NCI-H524 treated with DMSO at 0.1 percent for 48 hours (cell line): ENCODE results near the gene ENPP1.
"Not testable (repeated sequence)": the region's sequence is repeated elsewhere in the genome, so short reads cannot be mapped to it uniquely, and the experiment has no call there.

Experiments
- DNase-seq: peaks from one replicate; lab custom pipeline; 2025; lab: John Stamatoyannopoulos, UW

Gene ENPP1

DNA sequence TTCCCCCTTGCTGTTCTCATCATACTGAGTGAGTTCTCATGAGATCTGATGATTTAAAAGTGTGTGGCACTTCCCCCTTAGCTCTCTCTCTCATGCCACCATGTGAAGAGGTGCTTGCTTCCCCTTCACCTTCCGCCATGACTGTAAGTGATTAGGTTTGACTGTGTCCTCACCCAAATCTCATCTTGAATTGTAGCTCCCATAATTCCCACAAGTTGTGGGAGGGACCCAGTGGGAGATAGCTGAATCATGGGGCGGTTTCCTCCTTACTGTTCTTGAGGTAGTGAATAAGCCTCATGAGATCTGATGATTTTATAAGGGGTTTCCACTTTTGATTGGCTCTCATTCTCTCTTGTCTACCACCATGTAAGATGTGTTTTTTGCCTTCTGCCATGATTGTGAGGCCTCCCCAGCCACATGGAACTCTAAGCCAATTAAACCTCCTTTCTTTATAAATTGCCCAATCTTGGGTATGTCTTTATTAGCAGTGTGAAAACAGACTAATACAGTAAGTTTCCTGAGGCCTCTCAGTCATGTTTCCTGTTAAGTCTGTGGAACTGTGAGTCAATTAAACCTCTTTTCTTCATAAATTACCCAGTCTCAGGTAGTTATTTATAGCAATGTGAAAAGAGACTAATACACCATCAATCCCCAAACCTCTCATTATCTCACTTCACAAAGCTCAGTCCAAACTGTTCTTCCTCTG lies 108.4 kb downstream of the ENPP1 start:
- not testable (repeated sequence) for DNase-seq

DNA sequence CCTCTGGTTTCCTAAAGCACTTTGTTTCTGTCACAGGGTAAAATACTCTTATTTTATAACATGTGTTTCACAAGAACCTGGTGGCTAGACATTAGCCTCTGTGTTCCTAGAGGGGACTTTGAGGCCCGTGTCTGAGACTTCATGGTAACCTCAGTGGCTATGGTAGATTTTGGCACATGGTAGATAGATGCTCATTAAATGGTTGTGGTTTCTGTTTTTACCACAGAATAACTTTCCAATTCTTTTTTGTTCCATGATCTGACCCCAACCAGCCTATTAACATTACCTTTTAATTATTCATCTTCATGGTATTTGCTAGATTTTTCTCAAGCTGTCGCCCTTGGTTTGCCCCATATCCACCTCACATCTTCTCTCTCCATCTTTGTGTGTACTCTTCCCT lies 109.0 kb downstream of the ENPP1 start:
- no peak for DNase-seq

DNA sequence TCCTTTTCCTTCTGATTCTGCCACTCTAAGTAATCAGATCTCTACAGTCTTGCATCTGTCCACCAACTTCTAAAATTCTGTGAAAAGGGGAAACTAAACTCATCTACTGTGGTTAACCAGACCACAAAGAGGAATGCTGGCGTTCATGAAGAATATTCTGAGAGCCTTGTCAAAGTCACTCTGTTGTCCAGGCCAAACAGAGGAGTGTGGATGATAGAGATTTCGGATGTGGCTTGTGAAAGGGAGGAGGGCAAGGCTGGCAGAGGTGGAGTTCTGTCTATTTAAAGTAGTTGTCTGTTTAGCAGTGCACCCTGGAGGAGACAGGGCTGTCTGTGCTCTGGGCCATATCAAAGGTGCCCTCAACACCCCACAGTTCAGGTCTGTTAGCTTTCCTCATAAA lies 109.5 kb downstream of the ENPP1 start:
- no peak for DNase-seq

DNA sequence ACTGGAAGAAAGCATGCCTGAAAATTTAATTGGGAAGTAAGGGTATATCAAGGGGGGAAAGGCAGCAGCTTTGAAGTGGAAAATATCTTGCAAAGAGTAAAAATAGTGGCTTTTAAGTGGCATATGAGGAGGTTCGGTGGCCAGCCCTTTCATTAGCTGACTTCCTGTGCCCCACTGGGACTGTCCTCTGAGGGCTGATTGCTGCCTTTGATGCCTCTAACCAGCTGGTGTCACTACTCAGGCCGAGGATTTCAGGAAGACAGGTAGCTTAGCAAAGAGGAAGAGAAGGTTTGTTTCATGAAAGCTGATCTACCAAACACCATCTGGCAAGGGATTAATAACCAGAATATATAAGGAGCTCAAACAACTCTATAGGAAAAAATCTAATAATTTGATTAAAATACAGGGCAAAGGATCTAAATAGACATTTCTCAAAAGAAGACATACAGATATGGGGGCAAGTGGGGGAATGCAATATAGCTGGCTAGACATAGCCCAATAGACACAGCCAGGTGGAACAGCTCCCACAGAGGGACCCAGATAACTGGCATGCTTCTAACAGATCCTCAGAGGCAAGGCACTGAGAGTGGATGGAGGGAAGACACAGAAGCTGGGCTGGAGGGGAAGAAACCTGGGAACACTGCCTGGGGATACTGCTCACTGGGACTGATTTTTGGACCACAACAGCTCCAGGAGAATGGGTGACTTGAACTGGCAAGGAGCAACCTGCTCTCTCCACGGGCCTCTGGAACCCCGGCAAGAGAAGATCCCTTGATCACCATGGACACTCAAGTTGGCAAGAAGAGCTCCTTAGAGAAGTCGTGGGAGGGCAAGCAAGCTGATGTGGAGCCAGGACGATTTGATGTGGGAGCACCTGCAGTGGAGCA lies 110.2 kb downstream of the ENPP1 start:
- DNase-seq = peak; percentile 95

DNA sequence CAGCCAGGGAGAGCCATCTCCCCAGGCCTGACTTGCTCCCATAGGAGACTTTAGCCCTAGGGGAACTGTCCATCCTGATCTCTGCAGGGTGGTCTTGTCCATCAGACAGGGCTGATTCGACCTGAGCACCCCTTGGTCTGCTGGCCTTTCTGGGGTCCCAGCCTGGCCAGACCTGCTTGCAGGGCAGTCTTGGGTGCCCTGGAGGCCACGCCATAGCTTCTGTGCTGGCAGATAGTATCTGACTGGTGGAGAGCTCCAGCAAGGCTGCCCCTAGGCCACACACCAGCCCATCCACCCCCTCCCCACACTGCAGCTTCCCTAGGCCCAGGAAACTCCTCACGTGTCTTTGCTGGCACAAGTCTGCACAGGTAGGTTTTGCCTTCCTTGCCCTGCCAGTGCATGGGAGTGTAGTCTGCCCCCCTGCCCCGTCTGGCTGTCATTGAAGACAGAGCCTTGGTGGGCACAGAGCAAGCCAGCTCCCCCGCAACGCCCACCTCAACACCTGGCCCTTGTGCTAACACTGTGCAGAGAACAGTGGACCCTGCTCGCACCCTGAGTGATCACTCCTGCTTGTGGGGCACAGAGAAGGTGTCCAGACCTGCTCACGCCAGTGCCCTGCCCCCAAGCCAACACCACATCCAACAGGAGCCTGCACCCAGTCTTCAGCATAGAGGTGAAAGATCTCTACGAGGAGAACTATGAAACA lies 111.0 kb downstream of the ENPP1 start:
- no peak for DNase-seq

DNA sequence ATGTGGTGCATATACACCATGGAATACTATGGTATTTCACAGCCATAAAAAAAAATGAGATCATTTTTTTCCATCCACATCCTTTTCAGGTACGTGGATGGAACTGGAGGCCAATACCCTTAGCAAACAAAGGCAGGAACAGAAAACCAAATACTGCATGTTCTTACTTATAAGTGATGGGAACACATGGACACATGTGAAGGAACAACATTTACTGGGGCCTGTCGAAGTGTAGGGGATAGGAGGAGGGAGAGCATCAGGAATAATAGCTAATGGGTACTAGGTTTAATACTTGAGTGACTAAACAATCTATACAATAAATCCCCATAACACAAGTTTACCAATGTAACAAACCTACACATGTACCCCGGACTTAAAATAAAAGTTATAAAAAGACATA lies 112.8 kb downstream of the ENPP1 start:
- DNase-seq = no peak

DNA sequence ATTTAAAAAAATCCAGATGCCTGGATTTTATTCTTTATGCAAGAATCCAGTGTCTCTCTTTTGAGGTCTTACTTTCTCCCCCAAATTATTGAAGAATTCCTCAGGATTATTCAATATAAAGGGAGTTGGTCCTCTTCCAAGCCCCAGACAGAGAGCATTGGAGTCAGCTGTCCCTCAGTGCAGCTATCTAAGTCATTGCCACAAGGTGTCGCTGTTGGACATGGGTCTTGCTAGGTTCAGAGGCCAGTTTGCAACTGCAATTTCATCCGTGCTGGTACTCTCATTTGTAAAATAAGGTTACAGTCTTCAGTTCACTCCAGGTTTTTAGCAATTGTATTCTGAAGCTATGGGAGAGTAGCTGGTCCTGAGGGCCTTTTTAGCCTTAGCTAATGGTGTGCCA lies 115.5 kb downstream of the ENPP1 start:
- no peak for DNase-seq

DNA sequence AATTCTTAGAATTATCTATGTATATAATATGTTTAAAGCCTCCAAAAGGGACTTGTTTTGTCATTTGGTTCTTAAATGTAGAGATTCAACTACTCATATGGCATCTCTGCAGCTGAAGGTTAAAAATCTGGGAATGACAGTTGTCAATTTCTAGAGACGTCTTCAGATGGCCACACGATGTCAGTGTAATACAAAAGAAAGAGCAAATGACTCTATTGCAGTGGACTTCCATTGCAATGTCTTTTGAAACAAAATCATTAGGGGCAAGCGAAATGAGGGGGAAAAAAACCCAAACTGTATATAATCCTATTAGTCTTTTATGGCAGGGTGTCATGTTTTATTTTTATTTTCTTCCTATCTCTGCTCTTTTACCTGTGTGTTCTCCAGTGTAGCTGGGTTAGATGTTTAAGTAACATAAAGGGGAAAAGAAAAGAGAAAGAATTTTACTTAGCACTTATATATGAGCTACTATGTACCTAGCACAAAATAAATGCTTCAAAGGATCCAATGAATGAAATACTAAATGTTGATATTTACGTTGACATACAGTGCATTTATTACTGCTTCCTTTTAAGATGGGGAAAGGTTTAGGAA lies 117.2 kb downstream of the ENPP1 start:
- DNase-seq = peak; percentile 15

DNA sequence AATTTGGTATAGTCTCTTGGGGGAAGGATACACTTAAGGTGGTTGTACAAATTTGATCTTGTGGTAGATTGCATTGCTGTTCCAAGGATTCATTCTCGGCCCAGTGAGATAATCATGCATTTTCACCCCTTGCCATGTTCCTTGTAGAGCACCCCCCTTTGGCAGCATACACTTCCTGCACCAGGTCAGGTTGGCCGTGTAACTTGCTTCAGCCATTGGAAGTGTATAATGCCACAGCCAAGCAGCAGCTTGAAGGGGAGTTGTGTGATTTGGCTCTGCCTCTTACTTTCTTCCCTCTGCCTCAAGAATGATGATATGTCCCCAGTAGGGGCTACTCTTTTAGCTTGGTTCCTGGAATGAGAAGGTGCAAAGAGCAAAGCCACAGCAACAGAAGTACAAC lies 121.4 kb downstream of the ENPP1 start:
- DNase-seq = no peak

DNA sequence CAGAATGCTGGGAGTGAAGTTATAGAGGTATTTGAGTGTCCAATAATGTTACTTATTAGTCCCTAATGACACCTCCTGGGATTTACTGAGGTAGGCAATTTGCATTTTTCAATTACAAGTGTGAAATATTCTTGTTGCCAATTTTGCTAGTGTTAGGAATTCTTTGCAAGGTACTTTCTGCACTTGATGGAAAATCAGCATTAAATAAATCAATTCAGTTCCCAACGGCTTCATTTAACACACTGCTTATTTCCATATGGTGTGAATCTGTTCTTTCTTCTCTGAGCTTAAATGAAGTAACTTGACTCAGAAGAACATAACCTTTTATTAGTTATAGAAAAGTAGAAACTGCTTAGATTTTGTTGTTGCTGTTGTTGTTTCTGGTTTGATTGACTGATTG lies 122.2 kb downstream of the ENPP1 start:
- no peak for DNase-seq

DNA sequence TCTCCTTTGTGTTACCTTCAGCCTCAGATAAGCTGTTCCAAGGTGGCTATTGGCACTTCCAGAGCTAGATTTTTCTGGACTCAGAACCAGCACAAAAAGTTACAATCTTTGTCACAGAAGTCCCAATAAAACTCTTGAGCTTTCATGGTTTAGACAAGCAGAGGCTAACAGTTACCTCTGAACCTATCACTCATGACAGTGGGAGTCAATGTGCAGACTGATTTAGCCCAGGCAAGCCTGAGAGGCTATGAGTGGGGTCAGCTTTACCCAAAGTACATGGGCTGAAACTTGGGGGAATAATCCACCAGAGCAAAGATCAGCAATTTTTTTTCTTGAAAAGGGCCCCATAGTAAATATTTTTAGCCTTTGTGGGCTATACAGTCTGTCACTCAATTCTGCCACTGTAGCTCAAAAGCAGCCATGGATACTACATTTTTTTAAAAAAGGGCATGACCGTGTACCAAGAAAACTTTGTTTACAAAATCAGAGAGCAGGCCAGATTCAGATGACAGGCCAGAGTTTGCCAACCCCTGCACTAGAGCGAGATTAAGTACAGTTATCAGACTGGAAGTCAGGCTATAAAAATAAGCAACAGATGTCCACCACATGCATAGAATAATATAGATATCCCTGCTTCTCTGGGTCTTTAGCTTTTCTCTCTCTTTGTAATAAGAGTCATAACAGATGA lies 123.4 kb downstream of the ENPP1 start:
- DNase-seq = peak; percentile 9

DNA sequence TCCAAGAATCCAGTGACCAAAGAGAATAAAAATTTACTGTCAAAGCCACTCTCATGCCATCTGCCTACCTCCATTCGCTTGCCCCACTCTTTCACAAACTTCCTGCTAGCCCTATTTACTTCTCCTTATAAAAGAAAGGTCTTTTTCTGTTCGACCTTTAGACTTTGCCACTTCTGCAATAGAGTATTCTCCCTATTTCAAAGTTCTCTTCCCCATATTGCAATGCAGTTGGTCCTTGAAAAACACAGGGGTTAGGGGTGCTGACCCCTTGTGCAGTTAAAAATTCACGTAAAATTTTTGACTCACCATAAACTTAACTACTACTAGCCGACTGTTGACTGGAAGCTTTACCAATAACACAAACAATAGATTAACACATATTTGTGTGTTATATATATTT lies 128.3 kb downstream of the ENPP1 start:
- DNase-seq = no peak

DNA sequence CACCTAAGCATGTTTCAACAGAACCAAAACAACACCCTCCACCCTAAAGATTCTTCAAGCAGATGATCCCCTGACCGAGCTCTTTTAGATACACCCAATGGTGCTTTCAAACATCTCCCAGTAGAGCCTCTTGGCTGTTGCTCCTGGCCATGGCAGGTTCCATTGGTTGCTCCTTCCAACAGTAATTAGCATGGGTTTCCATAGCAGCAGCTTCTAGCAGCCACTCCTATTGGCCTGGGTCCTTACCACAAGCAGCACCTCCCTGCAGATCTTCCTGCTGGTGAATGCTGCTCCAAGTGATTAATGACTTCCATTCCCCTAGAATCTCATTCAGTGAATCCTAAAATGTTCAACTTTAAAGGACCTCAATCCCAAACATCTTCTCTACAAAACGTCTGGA lies 129.4 kb downstream of the ENPP1 start:
- DNase-seq = no peak

DNA sequence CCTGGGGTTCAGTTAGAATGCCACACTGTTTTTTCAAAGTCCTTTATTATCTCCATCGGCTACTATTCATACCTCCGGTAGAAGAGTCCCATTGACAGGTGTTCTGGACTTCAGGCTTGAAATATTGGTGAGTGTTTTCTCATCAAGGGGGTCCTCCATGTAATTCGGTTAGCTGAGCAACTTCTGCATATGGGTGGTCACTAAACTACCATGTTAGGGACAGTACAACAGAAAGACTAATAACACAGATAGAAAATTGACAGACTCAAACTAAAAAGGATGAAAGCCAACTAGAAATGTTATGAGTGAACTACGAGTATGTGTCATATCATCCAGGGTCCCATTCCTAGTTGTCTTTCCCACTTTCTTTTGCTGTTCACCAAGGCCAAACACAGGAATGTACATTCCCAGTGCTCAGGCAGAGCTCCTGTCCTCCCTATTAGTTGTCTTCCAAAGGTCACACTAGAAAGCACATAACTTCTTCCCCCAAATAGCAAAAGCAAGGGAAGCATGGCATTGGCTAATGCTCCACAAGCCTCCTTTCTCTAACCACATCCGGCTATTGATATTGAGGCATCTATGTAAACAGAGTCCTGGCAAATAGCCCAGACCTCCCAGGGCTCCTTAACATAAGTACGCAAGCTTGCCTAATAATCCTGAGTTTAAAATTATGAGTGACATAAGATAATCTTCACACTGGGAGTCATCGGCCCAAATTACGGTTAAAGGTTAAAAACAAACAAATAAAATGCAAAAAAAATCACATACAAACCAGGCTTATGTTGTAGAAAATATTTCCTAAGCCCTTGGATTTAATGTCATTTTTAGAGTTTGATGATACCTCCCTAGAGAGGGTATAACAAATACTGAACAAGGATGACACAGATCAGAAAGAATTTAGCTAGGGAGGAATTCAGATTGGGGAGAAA lies 130.1 kb downstream of the ENPP1 start:
- DNase-seq = peak; percentile 23
